Activated T-cell treated with anti-CD3 and anti-CD28 coated beads, Interleukin-2, amount 50 U/mL, for 4 hours (primary cell): Measurements from ENCODE around the gene A4GALT. TPM values are rescaled to one million over a fixed set of nuclear protein-coding genes. Genes with fewer than 3 reads are reported as not detected.
"Not testable (repeated sequence)": the region's sequence is repeated elsewhere in the genome, so short reads cannot be mapped to it uniquely, and the experiment has no call there.

Experiments used
- ATAC-seq, 2 donors: fragments of 200-7000 bp; cut with Tn5 transposase; one replicate each; pipeline ENCODE4 v1.10.0; 2021
- DNase-seq: peaks from one replicate; pipeline ENCODE4 v3.0.0-alpha.2; 2020
- H3K27me3 Mint-ChIP-seq: one replicate; pipeline ENCODE4 v1.8.0; 2021; ENCODE audit warnings: low read depth, mixed read lengths
- H3K36me3 Mint-ChIP-seq: one replicate; pipeline ENCODE4 v1.8.0; 2022; ENCODE audit warnings: mixed read lengths; ENCODE audit not compliant: insufficient read depth
- H3K4me1 Mint-ChIP-seq: one replicate; pipeline ENCODE4 v1.8.0; 2021; ENCODE audit warnings: low read depth, mixed read lengths
- H3K4me3 Mint-ChIP-seq: one replicate; pipeline ENCODE4 v1.8.0; 2021; ENCODE audit warnings: mild to moderate bottlenecking, moderate library complexity, mixed read lengths
- H3K9me3 Mint-ChIP-seq: one replicate; pipeline ENCODE4 v1.8.0; 2021; ENCODE audit warnings: mixed read lengths
- total RNA-seq, 3 donors: library from RNA; stranded (reverse); gene quantifications; one replicate each; pipeline ENCODE4 v1.2.1, GENCODE V29; 2021

A4GALT gene
- total RNA-seq, 3 donors from 2014 or later: not detected

GRCh38 chr22:42670046-42670445 lies 50.6 kb downstream of the A4GALT start:
- H3K36me3 Mint-ChIP-seq: no peaks in the 10 kb centered on the region
- ATAC-seq: no peak
- no peaks in the 10 kb centered on the region for H3K27me3 Mint-ChIP-seq
- no peaks in the 10 kb centered on the region for H3K9me3 Mint-ChIP-seq
- no peak overlapping the region for H3K4me3 Mint-ChIP-seq
- peaks cover 11% of the 10 kb centered on the region for H3K4me1 Mint-ChIP-seq
- DNase-seq: no peak

GRCh38 chr22:42666393-42666792 lies 54.3 kb downstream of the A4GALT start:
- not testable (repeated sequence) for H3K4me1 Mint-ChIP-seq, H3K36me3 Mint-ChIP-seq, DNase-seq, H3K27me3 Mint-ChIP-seq, ATAC-seq, H3K4me3 Mint-ChIP-seq, H3K9me3 Mint-ChIP-seq

- peaks cover 2% of the 10 kb centered on the region for H3K4me1 Mint-ChIP-seq
- H3K4me3 Mint-ChIP-seq: no peak overlapping the region
- no peaks in the 10 kb centered on the region for H3K27me3 Mint-ChIP-seq
- DNase-seq: no peak
- H3K9me3 Mint-ChIP-seq: no peaks in the 10 kb centered on the region
- ATAC-seq: no peak
- no peaks in the 10 kb centered on the region for H3K36me3 Mint-ChIP-seq
Observed at GRCh38 chr22:42664976-42665831, 55.5 kb downstream of the A4GALT start.

GRCh38 chr22:42661985-42662831 lies 58.5 kb downstream of the A4GALT start:
- H3K27me3 Mint-ChIP-seq: peaks cover 4% of the 10 kb centered on the region
- DNase-seq: peak; percentile 80
- no peaks in the 10 kb centered on the region for H3K36me3 Mint-ChIP-seq
- peak overlapping the region; percentile 71 for H3K4me3 Mint-ChIP-seq
- no peaks in the 10 kb centered on the region for H3K9me3 Mint-ChIP-seq
- ATAC-seq: peak; percentile 92 to 95
- no peaks in the 10 kb centered on the region for H3K4me1 Mint-ChIP-seq

GRCh38 chr22:42656578-42656977 lies 64.1 kb downstream of the A4GALT start:
- Mint-ChIP-seq H3K9me3 (no peaks in the 10 kb centered on the region), H3K4me3 (no peak overlapping the region), H3K27me3 (peaks cover 7% of the 10 kb centered on the region)

GRCh38 chr22:42655693-42656092 lies 65.0 kb downstream of the A4GALT start:
- DNase-seq: no peak
- no peak for ATAC-seq
- H3K27me3 Mint-ChIP-seq: peaks cover 7% of the 10 kb centered on the region
- no peaks in the 10 kb centered on the region for H3K4me1 Mint-ChIP-seq
- no peaks in the 10 kb centered on the region for H3K36me3 Mint-ChIP-seq
- H3K4me3 Mint-ChIP-seq: no peak overlapping the region
- no peaks in the 10 kb centered on the region for H3K9me3 Mint-ChIP-seq

More at GRCh38 chr22:42656578-42656977, 64.1 kb downstream of the A4GALT start:
- Mint-ChIP-seq H3K4me1 (no peaks in the 10 kb centered on the region), H3K36me3 (no peaks in the 10 kb centered on the region)
- ATAC-seq (no peak), DNase-seq (no peak)

GRCh38 chr22:42654436-42655073 lies 66.1 kb downstream of the A4GALT start:
- DNase-seq (no peak), ATAC-seq (no peak)
- no peaks in the 10 kb centered on the region for H3K9me3 Mint-ChIP-seq
- H3K4me1 Mint-ChIP-seq: peaks cover 2% of the 10 kb centered on the region
- H3K27me3 Mint-ChIP-seq: peaks cover 7% of the 10 kb centered on the region
- H3K36me3 Mint-ChIP-seq: no peaks in the 10 kb centered on the region
- no peak overlapping the region for H3K4me3 Mint-ChIP-seq

- ATAC-seq: no peak
- H3K4me1 Mint-ChIP-seq: peaks cover 2% of the 10 kb centered on the region
- no peak for DNase-seq
- H3K9me3 Mint-ChIP-seq: no peaks in the 10 kb centered on the region
- no peaks in the 10 kb centered on the region for H3K36me3 Mint-ChIP-seq
- H3K4me3 Mint-ChIP-seq: no peak overlapping the region
- peaks cover 7% of the 10 kb centered on the region for H3K27me3 Mint-ChIP-seq
Observed at GRCh38 chr22:42653999-42654398, 66.7 kb downstream of the A4GALT start.

GRCh38 chr22:42651134-42651533 lies 69.5 kb downstream of the A4GALT start:
- DNase-seq: no peak
- no peaks in the 10 kb centered on the region for H3K27me3 Mint-ChIP-seq
- peak overlapping the region; percentile 27 for H3K4me3 Mint-ChIP-seq
- H3K9me3 Mint-ChIP-seq: no peaks in the 10 kb centered on the region
- no peak for ATAC-seq
- H3K36me3 Mint-ChIP-seq: no peaks in the 10 kb centered on the region
- H3K4me1 Mint-ChIP-seq: peaks cover 25% of the 10 kb centered on the region

- H3K4me1 Mint-ChIP-seq: peaks cover 40% of the 10 kb centered on the region
- H3K4me3 Mint-ChIP-seq: peak within 1 kb of the TSS; percentile 100
- H3K9me3 Mint-ChIP-seq: no peaks in the 10 kb centered on the region
- ATAC-seq (peak; percentile 77 to 86), DNase-seq (peak; percentile 70)
- no peaks in the 10 kb centered on the region for H3K36me3 Mint-ChIP-seq
- no peaks in the 10 kb centered on the region for H3K27me3 Mint-ChIP-seq
Observed at GRCh38 chr22:42649246-42650099, 71.2 kb downstream of the A4GALT start, which contains the start of gene CYB5R3. CYB5R3 (minus strand) TSS chr22:42649392; CDS start chr22:42649315, 77 bp downstream.

- DNase-seq: no peak
- Mint-ChIP-seq H3K9me3 (no peaks in the 10 kb centered on the region), H3K27me3 (no peaks in the 10 kb centered on the region), H3K36me3 (no peaks in the 10 kb centered on the region), H3K4me1 (peaks cover 44% of the 10 kb centered on the region), H3K4me3 (peak overlapping the region; percentile 100)
- peak; percentile 75 to 78 for ATAC-seq
Observed at GRCh38 chr22:42648368-42649245, 72.1 kb downstream of the A4GALT start.

- peaks cover 44% of the 10 kb centered on the region for H3K4me1 Mint-ChIP-seq
- no peaks in the 10 kb centered on the region for H3K27me3 Mint-ChIP-seq
- DNase-seq (no peak), ATAC-seq (no peak)
- H3K9me3 Mint-ChIP-seq: no peaks in the 10 kb centered on the region
- H3K4me3 Mint-ChIP-seq: peak overlapping the region; percentile 100
- no peaks in the 10 kb centered on the region for H3K36me3 Mint-ChIP-seq
Observed at GRCh38 chr22:42648017-42648367, 72.7 kb downstream of the A4GALT start.
